Pulmonary artery endothelial cell (primary cell): Measurements from ENCODE around the gene ZBTB18. TPM values are rescaled to one million over a fixed set of nuclear protein-coding genes. Genes with fewer than 3 reads are reported as not detected.
"Not testable (repeated sequence)": the region's sequence is repeated elsewhere in the genome, so short reads cannot be mapped to it uniquely, and the experiment has no call there.

Experiments
- DNase-seq: peaks from one replicate; pipeline ENCODE4 v3.0.0-alpha.2; 2011; ENCODE audit warnings: low read depth, low spot score
- total RNA-seq: library from RNA; depleted of rRNA; stranded (reverse); fragments of >200 nt; gene quantifications from 2 replicates; pipeline ENCODE4 v1.2.3, GENCODE V29; 2014

Gene ZBTB18
- total RNA-seq, 1 donor from 2014 or later: 34.8 TPM

DNA sequence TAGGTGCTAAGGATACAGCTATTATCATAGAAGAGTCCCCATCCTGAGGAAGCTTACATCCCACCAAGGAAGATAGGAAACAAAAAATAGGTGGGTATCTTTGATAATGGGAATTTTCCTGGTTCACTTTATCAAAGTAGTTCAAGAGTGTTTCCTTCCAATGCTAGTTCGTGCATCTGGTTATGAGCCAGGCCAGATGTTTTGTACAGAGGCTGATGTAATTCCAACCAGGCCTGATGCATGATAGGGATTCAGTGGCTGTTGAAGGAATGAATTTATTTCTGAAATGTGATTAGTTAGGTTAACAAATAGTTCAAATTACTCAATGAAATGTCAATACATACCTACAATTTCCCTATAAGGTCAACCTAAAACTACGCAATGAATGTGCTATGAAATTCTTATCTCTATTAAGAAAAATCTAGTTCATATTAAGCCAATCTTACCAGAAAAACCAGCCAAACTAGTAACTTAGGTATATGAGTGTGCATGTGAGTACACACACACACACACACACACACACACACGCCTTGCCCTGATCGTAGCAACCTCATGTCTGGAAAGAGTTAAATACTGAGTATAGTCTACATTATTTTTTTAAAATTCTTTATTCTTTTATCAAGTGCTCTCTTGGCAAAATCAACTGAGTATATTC, 9.5 kb upstream of the ZBTB18 start:
- DNase-seq: no peak

DNA sequence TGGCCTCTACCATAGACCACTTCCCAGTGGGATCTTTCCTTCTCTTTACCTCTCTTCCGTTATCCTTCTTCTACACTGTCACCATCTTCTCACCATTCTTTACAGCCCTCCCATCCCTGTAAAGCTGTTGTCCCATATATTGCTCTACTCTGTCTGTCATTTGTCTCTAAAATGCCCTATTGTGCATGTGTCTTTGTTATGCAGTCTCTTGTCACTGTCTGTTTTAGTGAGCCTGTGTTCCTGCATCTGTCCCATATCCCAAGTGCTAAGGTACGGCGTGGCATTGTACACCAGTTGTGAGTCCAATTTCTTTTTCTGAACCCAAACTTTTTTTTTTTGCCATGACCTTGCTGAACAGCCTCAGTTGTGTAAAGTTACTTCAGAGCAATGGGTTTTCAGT, 8.8 kb upstream of the ZBTB18 start:
- no peak for DNase-seq

DNA sequence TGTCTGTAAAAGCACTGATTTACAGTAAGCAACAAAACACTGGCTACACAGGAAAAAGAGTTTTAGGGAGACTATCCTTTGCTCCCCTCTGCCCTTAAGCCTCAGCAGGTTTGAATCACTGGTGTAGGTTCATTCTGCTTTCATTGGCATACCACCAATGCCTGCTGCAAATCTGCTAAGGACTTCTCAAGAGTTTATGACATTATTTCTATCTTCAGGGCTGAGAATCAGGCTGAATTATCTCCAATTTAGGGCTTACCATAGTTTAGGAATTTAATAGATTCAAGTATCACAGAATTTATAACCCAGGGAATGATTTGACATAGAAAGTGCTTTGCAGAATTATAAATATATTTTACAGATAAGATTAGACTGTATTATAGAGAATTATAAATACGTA, 6.7 kb upstream of the ZBTB18 start:
- DNase-seq: no peak

DNA sequence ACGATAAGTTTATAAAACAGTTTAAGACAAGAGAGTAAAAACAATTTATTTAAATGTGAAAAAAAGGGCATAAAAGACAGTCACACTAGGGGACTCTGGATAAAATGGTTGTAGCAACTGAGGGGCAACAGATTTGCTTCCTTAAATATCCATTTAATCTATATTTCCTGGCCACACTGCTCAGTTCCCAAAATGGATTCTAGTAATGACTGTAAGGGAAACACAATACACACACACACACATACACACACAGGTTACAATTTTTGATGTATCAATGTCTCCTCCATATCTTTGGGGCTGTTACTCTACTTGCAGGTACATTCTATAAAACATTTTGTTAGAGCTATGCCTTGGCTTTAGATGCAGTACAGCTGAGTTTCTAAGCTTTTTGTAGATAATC, 4.8 kb upstream of the ZBTB18 start:
- not testable (repeated sequence) for DNase-seq

DNA sequence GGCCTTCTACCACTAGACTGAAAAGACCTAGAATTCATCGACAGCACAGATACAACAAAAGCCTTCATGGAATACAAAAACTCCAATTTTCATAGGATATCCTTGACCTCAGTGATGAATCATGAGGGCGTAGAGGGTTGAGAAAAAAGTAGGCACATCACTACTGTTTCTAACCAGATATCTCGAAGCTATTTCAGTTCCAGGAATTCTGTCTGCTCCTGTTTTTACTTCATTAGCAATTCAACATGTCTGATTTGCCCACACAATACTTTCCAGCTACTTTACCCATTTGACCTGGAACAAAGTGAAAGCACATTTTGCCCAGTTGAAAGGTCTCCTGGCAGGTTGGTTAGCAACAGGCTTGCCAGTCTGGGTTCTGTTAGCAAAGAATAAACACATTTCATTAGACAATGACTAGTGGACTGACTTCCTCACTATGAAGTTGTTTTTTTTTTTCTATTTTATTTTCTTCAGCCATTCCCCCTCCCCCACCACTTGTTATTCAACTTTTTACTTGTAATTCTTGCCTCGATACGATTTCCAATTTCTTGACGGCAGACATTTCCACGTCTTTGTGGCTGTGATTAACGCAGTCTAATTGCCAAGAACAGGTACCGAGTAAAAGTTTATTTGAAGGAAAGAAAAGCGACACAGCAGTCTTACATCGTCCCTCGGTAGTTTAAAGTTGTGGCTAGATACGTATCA, 4.0 kb upstream of the ZBTB18 start:
- DNase-seq: peak; percentile 24

DNA sequence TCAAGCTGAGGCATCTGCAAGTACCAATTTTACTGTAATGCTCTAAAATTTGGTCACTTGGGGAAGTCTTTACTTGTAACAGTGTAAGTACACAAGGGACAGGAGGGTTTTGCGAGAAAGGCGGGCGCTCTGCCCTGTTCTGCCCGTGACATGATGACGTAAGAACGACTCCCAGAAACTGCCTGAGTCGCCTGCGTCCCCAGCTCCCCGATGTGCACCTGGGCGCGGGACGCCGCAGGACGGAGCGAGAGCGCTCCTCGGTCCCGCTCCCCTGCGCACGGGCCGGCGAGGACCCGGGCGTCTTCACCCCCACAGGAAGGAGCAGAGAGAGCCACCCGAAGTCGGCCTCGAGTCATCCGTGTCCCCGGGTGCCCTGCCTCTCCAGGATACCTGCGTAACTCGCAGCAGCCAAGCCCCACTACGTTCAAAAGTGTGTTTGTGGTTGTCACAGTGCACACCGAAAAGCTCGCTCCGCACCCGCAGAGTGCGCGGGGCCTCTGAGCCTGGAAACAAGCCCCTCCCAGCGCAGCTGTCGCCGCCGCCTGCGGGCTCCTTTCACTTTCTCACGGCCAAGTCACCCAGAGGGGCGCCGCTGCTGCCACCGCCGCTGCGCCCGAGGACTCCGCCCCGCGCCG, 3.3 kb upstream of the ZBTB18 start:
- DNase-seq: peak; percentile 41

DNA sequence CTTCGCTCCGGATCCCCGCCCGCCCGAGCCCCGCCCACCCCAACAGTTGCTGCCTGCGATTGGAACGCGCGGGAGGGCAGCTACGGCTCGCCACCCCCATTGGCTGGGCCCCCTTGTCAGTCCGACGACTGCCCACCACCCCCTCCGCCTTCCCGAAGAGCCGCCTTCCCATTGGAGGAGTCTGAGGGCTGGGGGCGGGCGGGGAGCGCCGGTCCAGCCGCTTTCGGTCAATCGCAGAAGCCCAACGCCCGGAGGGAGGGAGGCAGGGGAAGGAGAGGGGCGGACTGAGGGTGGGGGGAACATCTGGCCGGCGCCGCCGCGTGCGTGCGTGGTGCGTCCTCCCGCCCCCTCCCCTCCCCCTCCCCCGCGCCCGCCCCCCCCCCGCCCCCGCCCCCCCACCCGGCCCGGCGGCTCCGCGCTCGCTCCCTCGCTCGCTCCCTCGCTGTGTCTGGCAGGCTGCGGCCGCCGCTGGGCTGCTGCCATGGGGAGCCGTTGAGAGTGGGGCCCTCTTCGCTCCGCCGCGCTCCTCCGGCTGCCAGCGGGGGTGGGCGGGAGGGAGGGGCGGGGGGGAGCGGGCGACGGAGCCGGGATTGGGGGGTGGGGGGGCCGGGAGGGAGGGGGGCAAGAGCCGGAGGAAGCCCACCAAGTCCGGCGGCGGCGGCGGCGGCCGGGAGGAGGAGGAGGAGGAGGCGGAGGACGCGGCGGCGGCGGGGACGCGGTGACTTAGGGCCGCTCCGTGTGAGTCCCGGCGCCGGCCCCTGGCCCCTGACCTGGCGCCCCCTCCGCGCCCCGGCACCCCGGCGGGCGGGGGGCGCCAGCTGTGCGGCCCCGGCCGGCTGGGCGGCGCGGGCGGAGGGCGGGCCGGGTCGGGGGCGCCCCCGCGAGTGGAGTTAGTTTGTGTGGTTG, 2.6 kb upstream of the ZBTB18 start:
- peak; percentile 98 for DNase-seq

DNA sequence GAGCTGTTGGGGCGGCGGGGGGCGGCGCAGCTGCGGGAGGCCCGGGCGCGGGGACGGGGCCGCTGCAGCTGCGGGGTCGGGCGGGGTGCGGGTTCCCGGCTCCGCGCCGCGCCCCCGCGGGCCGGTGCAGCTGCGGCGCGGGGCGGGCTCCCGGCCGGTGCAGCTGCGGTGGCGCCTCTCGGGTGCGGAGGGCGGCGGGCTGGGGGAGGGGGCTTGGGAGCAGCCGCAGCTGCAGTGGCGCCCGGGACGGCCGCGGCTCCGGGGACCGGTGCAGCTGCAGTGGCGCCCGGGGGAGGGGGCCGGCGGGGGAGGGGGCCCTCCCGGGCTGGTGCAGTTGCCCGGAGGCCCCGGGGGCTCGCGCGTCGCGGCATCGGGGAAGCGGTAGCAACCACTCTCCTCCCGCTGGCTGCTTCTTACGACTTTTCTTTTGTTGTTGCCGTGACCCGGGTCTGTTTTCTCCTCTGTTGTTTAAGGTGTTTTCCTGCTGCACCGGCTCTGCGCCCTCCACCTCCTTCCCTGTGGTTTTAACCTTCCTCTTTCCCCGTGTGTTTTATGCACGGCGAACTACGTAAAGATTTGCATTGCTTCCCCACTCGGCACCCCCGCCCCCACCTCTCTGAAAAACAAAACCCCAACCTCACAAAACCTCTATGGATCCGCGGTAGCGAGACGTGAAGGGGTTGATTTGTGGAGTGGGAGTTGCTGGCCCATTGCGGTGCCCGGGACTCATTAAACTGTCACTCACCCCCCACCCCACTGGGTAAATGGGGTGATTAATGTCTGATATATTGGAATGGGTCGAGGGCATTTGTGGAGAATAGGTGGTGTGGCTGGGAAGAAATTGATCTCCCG, 1.7 kb upstream of the ZBTB18 start:
- DNase-seq: no peak

DNA sequence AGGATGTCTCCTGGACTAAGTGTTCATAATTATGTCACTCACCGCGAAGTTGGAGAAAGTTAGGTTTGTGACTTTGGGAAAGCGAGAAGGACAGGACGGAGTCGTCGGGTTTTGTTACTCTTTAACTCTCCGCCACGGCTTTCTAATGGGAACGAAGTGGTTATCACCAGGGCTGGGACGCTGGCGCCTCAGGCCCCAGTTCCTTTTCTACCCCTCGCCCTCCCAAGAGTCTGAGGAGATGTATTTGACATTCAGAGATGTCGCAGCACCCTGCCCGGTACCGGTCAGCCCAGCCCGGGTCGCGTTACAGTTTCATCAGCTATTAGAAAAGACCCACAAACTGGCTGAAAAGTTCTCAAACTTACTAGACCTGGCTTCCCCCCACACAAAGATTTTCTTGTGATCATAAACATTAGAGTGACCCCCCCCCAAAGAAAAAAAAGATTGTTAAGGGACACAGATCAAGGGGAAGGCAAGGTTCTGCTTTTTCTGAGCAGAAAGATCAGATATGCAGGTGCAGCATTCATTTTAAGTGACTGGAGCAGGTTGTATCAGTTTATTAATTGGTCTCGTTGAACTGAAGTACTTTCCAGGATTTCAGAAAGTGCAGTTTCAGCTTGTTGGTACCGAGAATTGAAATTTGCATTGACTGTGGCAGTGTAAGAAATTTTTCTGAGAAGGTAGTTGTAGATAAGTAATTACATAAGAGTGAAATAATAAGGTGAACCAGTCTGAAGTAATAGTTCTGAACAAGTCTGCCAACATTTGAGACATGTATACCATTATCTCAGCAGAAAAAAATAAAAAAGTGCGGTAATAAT, 859 bp upstream of the ZBTB18 start:
- no peak for DNase-seq

DNA sequence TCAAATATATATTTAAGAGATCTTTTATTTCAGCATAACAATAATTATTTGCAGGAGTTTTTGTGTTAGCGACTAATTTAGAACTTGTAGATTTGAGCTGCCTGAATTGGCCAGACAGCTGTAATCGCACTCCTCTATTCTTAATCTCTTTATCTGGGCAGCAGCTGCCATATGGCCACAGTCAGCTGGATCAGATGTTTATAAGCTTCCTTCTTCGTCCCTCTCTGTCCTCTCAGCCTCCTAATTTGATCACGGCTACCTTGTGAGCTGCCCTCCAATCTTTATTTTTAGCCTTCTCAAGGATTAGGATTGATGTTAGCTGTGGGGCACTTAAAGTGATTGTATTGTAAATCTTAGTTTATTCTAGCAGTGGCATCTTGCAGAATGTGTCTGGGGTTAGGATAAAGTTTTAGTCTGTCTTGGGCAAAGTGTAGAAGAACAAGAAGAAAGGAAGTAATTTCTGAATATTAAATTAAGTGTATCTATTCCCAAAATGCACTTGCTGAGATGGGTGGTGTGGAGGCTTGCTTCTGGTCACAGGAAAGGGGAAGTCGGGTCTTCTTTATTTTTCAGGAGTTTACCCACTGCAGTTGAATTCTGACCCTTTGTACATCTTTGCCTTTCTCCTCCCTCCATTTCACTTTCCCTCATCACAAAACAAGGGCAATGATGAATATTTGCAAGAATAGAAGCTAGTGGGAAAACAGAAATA, 1.1 kb downstream of the ZBTB18 start:
- no peak for DNase-seq

DNA sequence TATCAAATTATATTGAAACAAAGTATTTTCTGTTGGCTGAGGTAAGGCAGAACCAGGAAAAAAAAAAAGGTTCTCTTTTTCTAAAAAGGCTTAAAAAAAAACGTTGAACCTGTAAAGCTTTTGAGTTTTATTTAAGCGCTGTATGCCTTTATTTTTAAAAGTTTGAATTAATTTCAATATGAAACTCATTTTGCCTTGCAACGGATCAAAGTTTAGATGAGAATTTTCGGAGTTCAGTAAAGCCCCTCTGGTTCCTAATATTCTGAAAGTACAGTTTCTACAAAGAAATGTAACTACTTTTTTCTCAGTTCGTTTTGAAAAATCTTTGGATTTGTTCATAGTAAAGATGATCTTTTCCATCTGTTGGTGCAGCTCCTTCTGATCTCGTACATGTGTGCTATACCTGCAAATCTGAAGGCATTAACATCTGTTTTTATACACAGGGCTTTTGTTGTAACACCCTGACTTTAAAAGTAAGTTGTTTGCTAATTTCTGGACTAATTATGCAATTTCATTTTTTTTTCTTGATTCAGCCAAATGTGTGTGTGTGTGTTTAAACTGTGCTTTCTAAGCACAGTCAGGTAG, 1.7 kb downstream of the ZBTB18 start:
- no peak for DNase-seq

DNA sequence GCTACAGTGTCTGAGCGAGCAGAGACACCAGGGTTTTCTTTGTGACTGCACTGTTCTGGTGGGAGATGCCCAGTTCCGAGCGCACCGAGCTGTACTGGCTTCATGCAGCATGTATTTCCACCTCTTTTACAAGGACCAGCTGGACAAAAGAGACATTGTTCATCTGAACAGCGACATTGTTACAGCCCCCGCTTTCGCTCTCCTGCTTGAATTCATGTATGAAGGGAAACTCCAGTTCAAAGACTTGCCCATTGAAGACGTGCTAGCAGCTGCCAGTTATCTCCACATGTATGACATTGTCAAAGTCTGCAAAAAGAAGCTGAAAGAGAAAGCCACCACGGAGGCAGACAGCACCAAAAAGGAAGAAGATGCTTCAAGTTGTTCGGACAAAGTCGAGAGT, 2.7 kb downstream of the ZBTB18 start:
- DNase-seq: no peak

DNA sequence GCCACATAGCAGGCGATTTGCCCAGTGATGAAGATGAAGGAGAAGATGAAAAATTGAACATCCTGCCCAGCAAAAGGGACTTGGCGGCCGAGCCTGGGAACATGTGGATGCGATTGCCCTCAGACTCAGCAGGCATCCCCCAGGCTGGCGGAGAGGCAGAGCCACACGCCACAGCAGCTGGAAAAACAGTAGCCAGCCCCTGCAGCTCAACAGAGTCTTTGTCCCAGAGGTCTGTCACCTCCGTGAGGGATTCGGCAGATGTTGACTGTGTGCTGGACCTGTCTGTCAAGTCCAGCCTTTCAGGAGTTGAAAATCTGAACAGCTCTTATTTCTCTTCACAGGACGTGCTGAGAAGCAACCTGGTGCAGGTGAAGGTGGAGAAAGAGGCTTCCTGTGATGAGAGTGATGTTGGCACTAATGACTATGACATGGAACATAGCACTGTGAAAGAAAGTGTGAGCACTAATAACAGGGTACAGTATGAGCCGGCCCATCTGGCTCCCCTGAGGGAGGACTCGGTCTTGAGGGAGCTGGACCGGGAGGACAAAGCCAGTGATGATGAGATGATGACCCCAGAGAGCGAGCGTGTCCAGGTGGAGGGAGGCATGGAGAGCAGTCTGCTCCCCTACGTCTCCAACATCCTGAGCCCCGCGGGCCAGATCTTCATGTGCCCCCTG, 3.3 kb downstream of the ZBTB18 start:
- DNase-seq: no peak

DNA sequence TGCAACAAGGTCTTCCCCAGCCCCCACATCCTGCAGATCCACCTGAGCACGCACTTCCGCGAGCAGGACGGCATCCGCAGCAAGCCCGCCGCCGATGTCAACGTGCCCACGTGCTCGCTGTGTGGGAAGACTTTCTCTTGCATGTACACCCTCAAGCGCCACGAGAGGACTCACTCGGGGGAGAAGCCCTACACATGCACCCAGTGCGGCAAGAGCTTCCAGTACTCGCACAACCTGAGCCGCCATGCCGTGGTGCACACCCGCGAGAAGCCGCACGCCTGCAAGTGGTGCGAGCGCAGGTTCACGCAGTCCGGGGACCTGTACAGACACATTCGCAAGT, 3.8 kb downstream of the ZBTB18 start:
- DNase-seq: no peak

DNA sequence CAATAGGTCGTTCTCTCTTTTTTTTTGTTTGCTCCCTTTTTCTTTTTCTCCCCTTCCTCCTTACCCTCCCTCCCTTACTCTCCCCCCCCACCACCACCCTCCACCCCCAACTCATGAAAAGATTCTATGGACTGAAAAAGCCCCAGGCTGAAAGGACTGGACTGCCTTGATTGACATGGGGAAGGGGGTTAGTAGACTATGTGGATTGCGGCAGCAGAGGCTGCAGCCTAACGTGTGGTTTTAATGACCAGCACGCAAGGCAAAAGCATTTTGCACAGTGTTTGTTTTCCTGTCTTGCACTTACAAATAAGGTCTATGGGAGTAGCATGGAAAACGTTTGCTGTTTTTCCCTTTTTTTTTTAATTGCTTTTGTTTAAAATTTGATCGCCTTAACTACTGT, 5.5 kb downstream of the ZBTB18 start:
- no peak for DNase-seq

DNA sequence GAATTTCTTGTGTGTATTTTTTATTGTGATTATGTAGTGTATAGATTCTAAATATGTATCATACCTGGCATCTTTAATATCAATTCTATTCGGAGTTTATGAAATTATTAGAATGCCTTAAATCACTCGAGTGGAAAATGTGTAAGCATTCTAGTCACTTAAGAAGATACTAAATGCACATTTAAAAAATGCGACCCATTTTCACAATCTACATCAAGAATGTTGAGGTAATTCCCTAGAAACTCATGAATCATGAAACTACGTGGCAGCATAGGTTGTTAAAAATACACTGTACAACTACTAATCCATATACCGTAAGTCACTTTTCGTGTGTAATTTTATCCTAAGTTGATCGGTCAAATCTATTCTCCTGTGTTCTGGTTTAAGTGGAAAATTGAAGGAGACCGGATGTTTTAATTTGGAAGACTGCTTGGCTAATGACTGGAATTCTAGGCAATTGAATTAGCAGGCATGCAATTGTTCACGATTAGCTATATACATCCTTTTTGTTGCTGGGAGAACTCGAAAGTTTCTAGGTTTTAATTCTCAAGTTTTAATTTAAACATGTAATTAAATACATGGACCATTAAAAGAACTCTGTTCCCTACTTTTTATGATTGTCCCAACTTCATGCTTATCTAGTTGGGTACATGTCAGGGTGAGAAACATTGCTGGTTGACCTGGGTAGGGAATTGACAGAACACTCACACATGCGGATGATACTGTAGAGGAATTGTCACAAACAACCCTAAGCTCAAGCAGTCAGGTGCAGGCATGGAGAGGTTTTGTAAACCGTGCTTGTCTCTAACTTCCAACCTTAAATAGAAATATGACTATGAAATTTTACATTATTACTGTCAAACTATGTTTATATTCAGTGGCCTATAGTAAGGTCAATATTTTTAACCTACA, 6.6 kb downstream of the ZBTB18 start:
- no peak for DNase-seq

DNA sequence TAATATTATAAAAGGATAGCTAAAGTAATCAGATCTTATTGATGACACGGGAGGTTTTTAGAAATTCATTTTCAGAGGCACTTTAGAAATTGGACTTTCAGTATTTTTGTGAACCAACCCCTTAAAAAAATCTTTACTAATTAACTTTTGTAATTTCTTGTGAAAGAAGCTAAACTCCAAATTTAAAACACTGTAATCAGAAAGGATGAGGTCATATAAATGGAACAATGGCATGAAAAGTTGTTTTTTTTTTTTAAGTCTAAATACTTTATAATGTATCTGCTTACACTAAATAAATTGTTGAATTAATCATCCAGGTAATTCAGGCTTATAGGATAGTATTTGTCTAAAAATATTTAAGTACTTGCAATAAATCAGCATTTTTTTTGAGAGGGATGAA, 9.0 kb downstream of the ZBTB18 start:
- DNase-seq: no peak
